Fibroblast of upper back skin (primary cell): Measurements from ENCODE around the gene CYP4F2.
A peak's percentile ranks its signal among the peaks of the same experiment; 100 is the strongest.
"Not testable (repeated sequence)": the region's sequence is repeated elsewhere in the genome, so short reads cannot be mapped to it uniquely, and the experiment has no call there.

Source experiments
- DNase-seq: peaks from one replicate; pipeline ENCODE4 v3.0.0-alpha.2; 2013

The CYP4F2 gene

GRCh38 chr19:15899561-15899960 lies 1.7 kb upstream of the CYP4F2 start:
- DNase-seq: not testable (repeated sequence)

- DNase-seq: no peak
Measured at GRCh38 chr19:15897026-15897737, 692 bp downstream of the CYP4F2 start.

GRCh38 chr19:15895876-15896430 lies 1.9 kb downstream of the CYP4F2 start:
- no peak for DNase-seq

- DNase-seq: no peak
Measured at GRCh38 chr19:15894359-15894758, 3.5 kb downstream of the CYP4F2 start.

GRCh38 chr19:15893477-15893876 lies 4.4 kb downstream of the CYP4F2 start:
- DNase-seq: no peak

- no peak for DNase-seq
Measured at GRCh38 chr19:15892012-15892411, 5.9 kb downstream of the CYP4F2 start.

GRCh38 chr19:15891434-15891833 lies 6.4 kb downstream of the CYP4F2 start:
- DNase-seq: no peak

GRCh38 chr19:15889339-15889738 lies 8.5 kb downstream of the CYP4F2 start:
- DNase-seq: not testable (repeated sequence)

- no peak for DNase-seq
Measured at GRCh38 chr19:15885919-15886318, 12.0 kb downstream of the CYP4F2 start.

GRCh38 chr19:15885167-15885566 lies 12.7 kb downstream of the CYP4F2 start:
- DNase-seq: no peak

GRCh38 chr19:15883329-15883728 lies 14.5 kb downstream of the CYP4F2 start:
- not testable (repeated sequence) for DNase-seq

- no peak for DNase-seq
Measured at GRCh38 chr19:15874821-15875474, 22.9 kb downstream of the CYP4F2 start.

GRCh38 chr19:15873771-15874170 lies 24.1 kb downstream of the CYP4F2 start:
- not testable (repeated sequence) for DNase-seq

- no peak for DNase-seq
Measured at GRCh38 chr19:15871570-15871969, 26.3 kb downstream of the CYP4F2 start.

GRCh38 chr19:15869873-15870272 lies 28.0 kb downstream of the CYP4F2 start:
- no peak for DNase-seq

- peak; percentile 8 for DNase-seq
Measured at GRCh38 chr19:15869109-15869555, 28.7 kb downstream of the CYP4F2 start.

GRCh38 chr19:15866636-15867035 lies 31.2 kb downstream of the CYP4F2 start:
- no peak for DNase-seq

GRCh38 chr19:15864824-15865223 lies 33.0 kb downstream of the CYP4F2 start:
- DNase-seq: no peak

- no peak for DNase-seq
Measured at GRCh38 chr19:15863272-15863671, 34.6 kb downstream of the CYP4F2 start.

- DNase-seq: no peak
Measured at GRCh38 chr19:15862444-15862843, 35.4 kb downstream of the CYP4F2 start.

GRCh38 chr19:15860522-15860921 lies 37.4 kb downstream of the CYP4F2 start:
- DNase-seq: no peak

- no peak for DNase-seq
Measured at GRCh38 chr19:15859187-15859586, 38.7 kb downstream of the CYP4F2 start.

GRCh38 chr19:15850385-15850784 lies 47.5 kb downstream of the CYP4F2 start:
- DNase-seq: no peak

GRCh38 chr19:15846923-15847322 lies 51.0 kb downstream of the CYP4F2 start:
- no peak for DNase-seq
